Neural cell (in vitro differentiated cells): ENCODE data around the gene YWHAH. TPM values are rescaled to one million over a fixed set of nuclear protein-coding genes. Genes with fewer than 3 reads are reported as not detected.

Source experiments
- H2AFZ ChIP-seq: fragments of 200-600, 300-800 bp; sonication (generic), shearing (Covaris generic); 2 replicates; pipeline ENCODE4 v1.6.0; 2014; ENCODE audit warnings: low read depth, mild to moderate bottlenecking, antibody characterized with exemption, low read length, moderate library complexity
- H3F3A ChIP-seq: fragments of 200-600 bp; shearing (Covaris generic); 2 replicates; pipeline ENCODE4 v1.6.1; 2016; ENCODE audit warnings: mild to moderate bottlenecking, moderate library complexity, mixed read lengths, antibody characterized with exemption, low read length; ENCODE audit not compliant: insufficient read depth, poor library complexity, severe bottlenecking
- H3K27ac ChIP-seq: fragments of 200-600, 300-800 bp; sonication (generic), shearing (Covaris generic); 2 replicates; pipeline ENCODE4 v1.5.1; 2014; ENCODE audit warnings: mild to moderate bottlenecking, low read length, moderate library complexity
- H3K27me3 ChIP-seq: fragments of 300-800, 200-600 bp; sonication (generic), shearing (Covaris generic); 2 replicates; pipeline ENCODE4 v1.6.0; 2014; ENCODE audit warnings: mild to moderate bottlenecking, low read depth, low read length, moderate library complexity; ENCODE audit not compliant: insufficient read depth
- H3K36me3 ChIP-seq: fragments of 300-800, 200-600 bp; sonication (generic), shearing (Covaris generic); 2 replicates; pipeline ENCODE4 v1.5.1; 2014; ENCODE audit warnings: mild to moderate bottlenecking, antibody characterized with exemption, low read length, moderate library complexity; ENCODE audit not compliant: insufficient read depth
- H3K4me2 ChIP-seq: fragments of 300-800, 200-600 bp; sonication (generic), shearing (Covaris generic); 2 replicates; pipeline ENCODE4 v1.6.0; 2014; ENCODE audit warnings: mild to moderate bottlenecking, low read length
- H3K4me3 ChIP-seq: fragments of 300-800, 200-600 bp; sonication (generic), shearing (Covaris generic); 2 replicates; pipeline ENCODE4 v1.5.1; 2014; ENCODE audit warnings: mild to moderate bottlenecking, low read length, moderate library complexity
- H3K79me2 ChIP-seq: fragments of 200-600 bp; shearing (Covaris generic); replicated peaks from 2 replicates; pipeline ENCODE4 v1.6.0; 2014; ENCODE audit warnings: mild to moderate bottlenecking, low read length, moderate library complexity; ENCODE audit not compliant: insufficient read depth
- H3K9ac ChIP-seq: fragments of 300-800, 200-600 bp; sonication (generic), shearing (Covaris generic); 2 replicates; pipeline ENCODE4 v1.6.1; 2016; ENCODE audit warnings: mild to moderate bottlenecking, low read length, mixed read lengths
- H3K9me2 ChIP-seq: fragments of 200-600 bp; shearing (Covaris generic); 2 replicates; pipeline ENCODE4 v1.6.1; 2016; ENCODE audit warnings: mild to moderate bottlenecking, low read length, mixed read lengths; ENCODE audit not compliant: insufficient read depth
- H3K9me3 ChIP-seq: fragments of 200-600, 300-800 bp; sonication (generic), shearing (Covaris generic); 2 replicates; pipeline ENCODE4 v1.6.1; 2016; ENCODE audit warnings: mild to moderate bottlenecking, mixed run types, low read length, moderate library complexity, mixed read lengths
- H4K20me1 ChIP-seq: fragments of 200-600 bp; shearing (Covaris generic); 2 replicates; pipeline ENCODE4 v1.6.1; 2016; ENCODE audit warnings: mild to moderate bottlenecking, mixed run types; ENCODE audit not compliant: insufficient read depth
- CTCF ChIP-seq: fragments of 450-650 bp; IDR thresholded peaks from 2 replicates; pipeline ENCODE4 v1.5.1; 2014; ENCODE audit warnings: antibody characterized with exemption, mild to moderate bottlenecking, moderate library complexity; ENCODE audit not compliant: poor library complexity, severe bottlenecking
- EP300 ChIP-seq: fragments of 450-650 bp; conservative IDR thresholded peaks from 2 replicates; pipeline ENCODE4 v1.6.1; 2014; ENCODE audit warnings: antibody characterized with exemption, mild to moderate bottlenecking, moderate library complexity; ENCODE audit not compliant: poor library complexity, severe bottlenecking
- EZH2 ChIP-seq: fragments of 200-600, 300-800 bp; shearing (Covaris generic), sonication (generic); IDR thresholded peaks from 2 replicates; pipeline ENCODE4 v1.6.1; 2014; ENCODE audit warnings: antibody characterized with exemption, low read length, borderline replicate concordance, mild to moderate bottlenecking; ENCODE audit not compliant: insufficient read depth, poor library complexity, severe bottlenecking
- MXI1 ChIP-seq: fragments of 450-650 bp; conservative IDR thresholded peaks from 2 replicates; pipeline ENCODE4 v1.6.1; 2014; ENCODE audit warnings: antibody characterized with exemption, mild to moderate bottlenecking; ENCODE audit not compliant: poor library complexity, severe bottlenecking
- POLR2AphosphoS5 ChIP-seq: IDR thresholded peaks from 2 replicates; pipeline ENCODE4 v1.6.1; 2012
- RAD21 ChIP-seq: fragments of 450-650 bp; conservative IDR thresholded peaks from 2 replicates; pipeline ENCODE4 v1.6.1; 2014; ENCODE audit warnings: antibody characterized with exemption, mild to moderate bottlenecking, moderate library complexity
- REST ChIP-seq: IDR thresholded peaks from 2 replicates; pipeline ENCODE4 v1.6.1; 2012; ENCODE audit warnings: borderline replicate concordance
- SMC3 ChIP-seq: fragments of 450-650 bp; conservative IDR thresholded peaks from 2 replicates; pipeline ENCODE4 v1.6.1; 2014; ENCODE audit warnings: antibody characterized with exemption, mild to moderate bottlenecking, moderate library complexity; ENCODE audit not compliant: poor library complexity
- TAF1 ChIP-seq: IDR thresholded peaks from 2 replicates; pipeline ENCODE4 v1.6.1; 2012; ENCODE audit warnings: low read depth
- polyA plus RNA-seq: library from polyadenylated mRNA; depleted of rRNA; stranded (reverse); fragments of >200 nt; gene quantifications from 2 replicates; pipeline ENCODE4 v1.2.3, GENCODE V29; 2014

YWHAH gene
- polyA plus RNA-seq, 1 donor from 2014 or later: 300 TPM

GRCh38 chr22:31940506-31940905, 3.8 kb upstream of the YWHAH start:
- no peaks in the 10 kb centered on the region for H3K9me3 ChIP-seq
- TF ChIP-seq POLR2AphosphoS5: no peak
- TF ChIP-seq CTCF: no peak
- TF ChIP-seq TAF1: no peak
- TF ChIP-seq MXI1: no peak
- no peak for TF ChIP-seq RAD21
- no peak for TF ChIP-seq REST
- TF ChIP-seq SMC3: no peak
- no peak for TF ChIP-seq EZH2
- TF ChIP-seq EP300: no peak
- no peak overlapping the region for H3K4me2 ChIP-seq

GRCh38 chr22:31942091-31942490, 2.2 kb upstream of the YWHAH start:
- Histone ChIP-seq H3K36me3 (no peaks in the 10 kb centered on the region), H3F3A (no peaks in the 10 kb centered on the region), H2AFZ (no peak overlapping the region), H3K27ac (no peak overlapping the region), H3K27me3 (no peaks in the 10 kb centered on the region), H3K79me2 (peaks cover 29% of the 10 kb centered on the region), H3K9me2 (no peaks in the 10 kb centered on the region), H4K20me1 (peaks cover 4% of the 10 kb centered on the region), H3K9me3 (no peaks in the 10 kb centered on the region), H3K4me3 (no peak overlapping the region), H3K4me2 (no peak overlapping the region), H3K9ac (no peak overlapping the region)
- TF ChIP-seq CTCF (no peak), EP300 (no peak), POLR2AphosphoS5 (no peak), TAF1 (no peak), MXI1 (no peak), RAD21 (no peak)

More at GRCh38 chr22:31940506-31940905, 3.8 kb upstream of the YWHAH start:
- Histone ChIP-seq H3K4me3 (no peak overlapping the region), H3K27me3 (no peaks in the 10 kb centered on the region), H4K20me1 (no peaks in the 10 kb centered on the region), H3K9ac (no peak overlapping the region), H2AFZ (no peak overlapping the region), H3K27ac (no peak overlapping the region), H3F3A (no peaks in the 10 kb centered on the region), H3K79me2 (peaks cover 13% of the 10 kb centered on the region), H3K36me3 (no peaks in the 10 kb centered on the region), H3K9me2 (no peaks in the 10 kb centered on the region)
